Activated CD8-positive, alpha-beta memory T cell treated with anti-CD3 and anti-CD28 coated beads, Interleukin-2, amount 50 U/mL, for 1 hour (primary cell): ENCODE data around the gene SLC8A1.

Experiments
- DNase-seq: peaks from one replicate; pipeline ENCODE4 v3.0.0-alpha.2; 2020; ENCODE audit errors: extremely low read depth

SLC8A1 gene

DNA sequence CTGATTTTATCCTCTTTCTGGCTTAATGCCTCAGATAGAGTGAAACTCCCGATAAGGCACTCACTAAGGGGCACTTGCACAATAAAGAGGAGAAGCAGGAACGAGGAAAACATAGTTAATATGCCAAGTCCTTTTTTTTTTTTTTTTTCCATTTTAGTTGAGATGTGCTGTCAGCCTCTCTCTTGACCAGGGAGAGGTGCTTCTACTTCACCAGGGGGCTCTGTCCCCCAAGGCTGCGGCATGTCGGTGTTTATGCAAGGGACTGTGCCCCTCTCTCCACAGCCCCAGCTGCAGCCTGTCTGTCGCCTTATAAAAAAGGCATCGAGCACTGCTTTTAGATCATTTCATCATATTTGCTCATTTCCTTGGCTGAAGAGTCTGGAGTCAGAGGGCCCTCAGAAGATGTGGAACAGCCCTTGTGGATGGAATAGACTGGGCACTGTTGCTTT, 178.1 kb downstream of the SLC8A1 start:
- DNase-seq, result no peak

GRCh38 chr2:40271094-40271493, 180.8 kb downstream of the SLC8A1 start:
- no peak for DNase-seq

- DNase-seq, result no peak
Measured at GRCh38 chr2:40270372-40270771, 181.5 kb downstream of the SLC8A1 start.

- DNase-seq, result no peak
Measured at GRCh38 chr2:40268566-40268965, 183.3 kb downstream of the SLC8A1 start.

- DNase-seq, result no peak
Measured at GRCh38 chr2:40266201-40266600, 185.7 kb downstream of the SLC8A1 start.

DNA sequence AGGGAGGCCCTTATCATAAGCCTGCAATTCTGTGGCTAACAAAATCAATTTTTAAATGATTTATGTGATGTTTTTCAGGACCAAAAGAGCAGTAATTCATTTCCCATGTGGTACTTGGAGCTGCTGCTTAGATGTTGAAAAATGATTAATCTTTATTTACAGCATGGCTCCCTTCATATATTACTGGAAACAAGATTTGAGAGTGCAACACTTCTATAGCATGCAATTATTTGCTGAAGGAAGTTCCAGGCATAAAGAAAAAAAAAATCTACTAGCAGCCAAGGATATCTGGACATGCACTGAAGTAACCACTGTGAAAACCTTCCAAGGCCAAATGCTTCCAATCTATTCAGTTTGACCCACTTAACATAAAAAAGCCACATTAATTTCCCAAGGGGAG, 186.3 kb downstream of the SLC8A1 start:
- DNase-seq, result no peak

- DNase-seq, result no peak
Measured at GRCh38 chr2:40261042-40261441, 190.8 kb downstream of the SLC8A1 start.

GRCh38 chr2:40260437-40260836, 191.5 kb downstream of the SLC8A1 start:
- DNase-seq, result no peak

GRCh38 chr2:40259900-40260299, 192.0 kb downstream of the SLC8A1 start:
- no peak for DNase-seq

GRCh38 chr2:40258135-40258457, 193.8 kb downstream of the SLC8A1 start:
- DNase-seq, result no peak

GRCh38 chr2:40257340-40258134, 194.4 kb downstream of the SLC8A1 start:
- DNase-seq, result no peak

DNA sequence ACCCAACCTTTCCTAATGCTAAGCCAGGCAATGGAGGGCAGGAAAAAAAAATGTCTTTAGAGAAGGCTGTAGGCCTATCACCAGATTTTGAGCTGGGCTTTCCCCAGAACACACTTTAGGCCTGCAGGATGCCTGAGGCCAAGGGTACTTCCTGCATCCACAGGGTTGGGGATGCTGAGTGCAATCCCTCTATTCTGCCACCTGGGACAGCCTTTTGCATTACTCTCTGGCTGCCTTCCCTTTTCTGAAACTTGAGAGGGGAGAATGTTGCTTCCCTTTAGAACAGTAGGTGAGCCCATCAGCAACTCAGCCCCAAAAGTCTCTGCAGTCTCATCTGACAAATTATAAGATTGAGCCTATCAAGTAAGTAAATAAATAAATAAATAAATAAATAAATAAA, 195.2 kb downstream of the SLC8A1 start:
- DNase-seq, result no peak

GRCh38 chr2:40256008-40256407, 195.9 kb downstream of the SLC8A1 start:
- DNase-seq, result no peak

DNA sequence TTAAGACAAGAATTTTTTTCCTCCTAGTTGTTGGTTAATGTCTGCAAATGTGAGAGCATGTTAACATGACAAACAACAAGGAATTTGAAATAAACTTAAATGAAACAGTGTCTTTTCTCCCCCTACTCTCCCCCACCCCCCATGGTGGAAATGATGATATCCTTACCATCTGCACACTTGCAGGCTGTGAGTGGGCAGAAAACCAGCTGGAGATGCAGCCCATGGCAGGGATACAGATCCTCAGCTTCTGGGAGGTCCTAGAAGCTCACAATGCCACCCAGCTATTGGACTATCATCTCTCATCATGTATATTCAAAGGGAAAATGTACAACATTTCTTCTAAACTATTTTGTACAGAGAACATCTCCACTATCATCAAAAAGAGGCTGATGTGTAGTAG, 196.8 kb downstream of the SLC8A1 start:
- DNase-seq, result no peak

GRCh38 chr2:40254611-40255010, 197.3 kb downstream of the SLC8A1 start:
- DNase-seq, result no peak

- no peak for DNase-seq
Measured at GRCh38 chr2:40251137-40251536, 200.8 kb downstream of the SLC8A1 start.

DNA sequence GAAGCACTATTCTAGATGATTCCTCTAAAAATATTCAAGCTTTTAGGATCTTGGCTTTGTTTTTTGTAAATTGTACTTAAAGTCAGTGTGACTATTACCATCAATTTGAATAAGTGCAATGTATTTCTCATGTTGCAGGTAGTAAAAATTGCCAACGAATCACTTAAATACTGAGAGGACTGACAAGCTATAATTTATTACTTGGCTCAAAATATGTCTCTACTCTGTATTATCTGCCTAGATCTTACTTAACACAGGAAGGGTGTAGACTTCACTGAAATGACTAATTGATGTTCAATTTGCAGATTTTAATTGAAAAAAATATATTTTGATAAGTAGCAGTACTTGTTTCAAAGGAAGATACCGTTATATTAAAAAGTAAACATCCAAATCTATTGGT, 202.3 kb downstream of the SLC8A1 start:
- no peak for DNase-seq

- no peak for DNase-seq
Measured at GRCh38 chr2:40248294-40248693, 203.6 kb downstream of the SLC8A1 start.

DNA sequence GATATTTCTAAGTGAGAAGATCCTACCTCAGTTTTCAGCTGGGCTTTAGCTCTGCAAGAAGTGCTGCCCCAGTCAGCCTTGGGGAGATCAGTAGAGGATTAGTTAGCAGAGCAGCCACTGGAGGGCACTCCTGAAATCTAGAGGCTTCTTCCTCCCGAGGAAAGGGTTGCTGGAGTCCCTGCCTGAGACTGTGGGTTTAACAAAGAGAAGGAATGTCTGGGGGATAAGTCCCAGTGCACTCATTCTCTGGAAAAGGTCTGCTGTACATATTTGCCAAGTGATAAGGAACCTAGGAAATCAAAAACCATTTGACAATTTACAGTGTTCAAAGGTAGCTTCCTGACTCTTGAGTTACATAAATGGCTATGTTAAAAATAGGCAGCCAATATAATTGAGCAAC, 207.2 kb downstream of the SLC8A1 start:
- DNase-seq, result no peak

DNA sequence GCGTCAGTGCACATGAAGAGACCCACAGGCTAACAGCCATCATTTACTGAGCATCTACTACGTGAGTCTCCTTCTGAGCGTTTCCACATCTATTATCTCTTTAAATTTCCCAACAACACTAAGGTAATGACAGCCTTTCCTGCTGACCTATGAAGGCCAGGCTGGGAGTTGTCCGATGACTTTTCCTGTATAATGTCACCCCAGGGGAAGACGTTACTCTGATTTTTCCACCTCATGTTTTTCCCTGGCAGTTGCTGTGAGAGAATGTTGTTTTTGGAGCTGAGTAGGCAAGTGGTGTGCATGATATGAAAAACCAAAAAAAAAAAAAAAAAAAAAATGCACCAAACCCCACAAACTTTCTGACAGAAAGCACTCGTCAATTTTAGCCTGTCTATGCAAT, 207.6 kb downstream of the SLC8A1 start:
- no peak for DNase-seq

DNA sequence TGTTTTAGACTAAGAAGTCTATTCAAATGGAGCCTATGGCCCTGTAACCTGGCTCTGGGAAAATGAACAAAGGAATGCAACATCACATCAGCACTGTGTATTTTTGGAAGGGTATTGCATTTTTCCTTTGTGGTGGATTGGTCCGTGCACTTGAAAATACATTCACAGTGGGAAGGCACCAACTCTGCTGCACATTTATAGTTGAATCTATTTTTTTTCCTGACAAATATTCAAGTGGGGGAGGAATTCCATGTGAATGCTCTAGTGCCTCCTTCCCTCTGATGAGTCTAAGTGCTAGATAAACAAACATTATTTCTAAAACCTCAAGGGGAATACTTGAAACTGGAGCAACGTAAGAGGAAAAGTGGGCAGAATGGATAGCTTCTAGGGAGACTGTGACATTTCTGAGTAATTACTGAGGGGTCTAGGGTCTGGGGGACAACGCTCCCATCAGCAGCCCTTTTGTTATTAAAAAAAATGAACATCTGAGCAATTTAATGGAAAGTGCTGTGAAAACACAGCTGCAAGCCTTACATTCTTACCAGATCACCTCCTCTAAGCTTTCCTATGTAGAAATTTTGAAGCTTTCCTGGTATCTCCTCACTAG, 208.2 kb downstream of the SLC8A1 start:
- DNase-seq, result no peak

DNA sequence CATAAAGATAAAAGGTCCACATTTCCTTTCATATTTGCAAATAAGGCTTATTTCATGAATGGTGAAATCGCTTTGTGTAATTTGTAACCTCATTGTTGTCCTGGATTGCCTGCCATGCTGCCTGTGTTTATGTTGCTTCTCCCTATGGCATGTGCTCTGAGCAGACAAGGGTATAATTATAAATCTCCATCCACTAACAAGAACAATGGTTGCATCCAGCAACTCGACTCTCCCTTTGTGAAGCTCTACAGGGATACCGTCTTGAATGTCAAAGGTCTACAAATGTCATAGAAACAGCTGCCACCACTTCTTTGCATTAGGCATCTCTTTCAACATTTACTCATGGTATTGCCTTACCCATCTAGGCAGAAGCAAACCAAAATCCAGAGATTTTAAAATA, 209.6 kb downstream of the SLC8A1 start:
- no peak for DNase-seq

- no peak for DNase-seq
Measured at GRCh38 chr2:40240070-40240469, 211.8 kb downstream of the SLC8A1 start.
